NCI-H2196 treated with DMSO at 0.1 percent for 48 hours (cell line): ENCODE data around the gene NRG3.

Experiments
- DNase-seq: peaks from one replicate; lab custom pipeline; 2025; ENCODE audit not compliant: unreplicated experiment; lab: John Stamatoyannopoulos, UW

Gene NRG3

GRCh38 chr10:82208726-82209125 lies 333.7 kb downstream of the NRG3 start:
- DNase-seq, result no peak

- no peak for DNase-seq
These were observed 335.3 kb downstream of the NRG3 start for GRCh38 chr10:82210331-82210730.

- DNase-seq, result no peak
These were observed 336.4 kb downstream of the NRG3 start for GRCh38 chr10:82211346-82211745.

- DNase-seq, result no peak
These were observed 337.8 kb downstream of the NRG3 start for GRCh38 chr10:82212753-82213152.

- DNase-seq, result no peak
These were observed 338.8 kb downstream of the NRG3 start for GRCh38 chr10:82213784-82214183.

GRCh38 chr10:82221056-82221455 lies 346.1 kb downstream of the NRG3 start:
- DNase-seq, result no peak

- DNase-seq, result no peak
These were observed 346.7 kb downstream of the NRG3 start for GRCh38 chr10:82221601-82222149.

DNA sequence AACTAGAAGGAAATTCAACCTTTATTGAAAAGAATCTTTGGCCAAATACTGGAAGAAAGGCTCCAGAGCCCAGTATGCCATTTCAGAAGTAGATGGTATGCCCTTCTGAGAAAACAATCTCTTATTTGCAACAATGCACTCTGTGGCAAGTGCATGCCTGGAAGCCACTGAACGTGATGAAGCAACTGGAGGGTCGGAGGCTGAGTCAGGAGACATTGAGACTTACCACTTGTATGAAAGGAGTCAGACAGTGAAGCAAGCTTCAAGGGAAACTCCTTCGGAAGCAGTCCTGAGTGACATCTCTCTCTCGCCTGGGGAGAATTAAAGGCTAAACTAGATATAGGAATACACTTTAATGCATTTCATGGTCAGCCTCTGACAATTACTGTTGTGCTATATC lies 353.7 kb downstream of the NRG3 start:
- no peak for DNase-seq

- no peak for DNase-seq
These were observed 359.2 kb downstream of the NRG3 start for GRCh38 chr10:82234173-82234572.

GRCh38 chr10:82236084-82236731 lies 361.2 kb downstream of the NRG3 start:
- DNase-seq, result no peak

DNA sequence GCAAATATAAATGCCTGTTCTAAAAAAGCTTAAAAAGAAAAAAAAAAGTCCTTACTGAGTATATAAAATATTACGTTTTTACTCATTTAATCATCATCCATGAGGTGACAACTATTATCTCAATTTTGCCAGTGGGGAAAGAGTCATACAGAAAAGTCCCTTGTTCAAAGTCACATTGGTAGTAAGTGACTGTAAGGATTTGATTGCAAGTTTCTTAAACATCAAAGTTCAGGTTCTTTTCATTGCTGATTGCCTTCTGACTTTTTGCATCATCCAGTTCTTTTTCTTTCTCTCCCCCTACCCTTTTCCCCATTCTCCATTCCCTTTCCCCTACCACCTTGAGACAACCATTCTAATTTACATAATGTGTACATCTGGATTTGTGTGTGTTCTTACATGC lies 363.3 kb downstream of the NRG3 start:
- DNase-seq, result no peak

- DNase-seq, result no peak
These were observed 365.4 kb downstream of the NRG3 start for GRCh38 chr10:82240408-82240807.

DNA sequence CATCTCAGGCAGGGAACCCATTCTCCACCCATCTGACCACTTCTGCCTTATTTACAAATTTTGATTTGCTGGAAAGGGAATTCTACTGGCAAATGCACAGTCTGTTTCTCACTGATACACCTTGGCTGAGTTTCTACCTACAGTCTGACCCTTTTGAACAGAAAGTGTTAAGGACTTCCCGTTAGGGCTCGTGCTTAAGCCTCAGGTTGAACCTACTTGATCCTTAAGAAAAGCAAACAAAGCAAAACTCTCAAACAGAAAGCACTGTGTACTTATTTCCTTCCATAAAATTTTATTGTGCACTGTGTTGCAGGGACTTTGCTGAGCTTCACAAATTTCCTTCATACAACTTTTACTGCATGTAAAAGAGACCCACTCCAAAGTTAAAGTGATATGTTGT lies 367.8 kb downstream of the NRG3 start:
- no peak for DNase-seq

GRCh38 chr10:82245157-82245556 lies 370.2 kb downstream of the NRG3 start:
- DNase-seq, result no peak

- DNase-seq, result no peak
These were observed 371.0 kb downstream of the NRG3 start for GRCh38 chr10:82245906-82246560.

GRCh38 chr10:82249141-82249540 lies 374.1 kb downstream of the NRG3 start:
- no peak for DNase-seq

- DNase-seq, result no peak
These were observed 376.4 kb downstream of the NRG3 start for GRCh38 chr10:82251222-82251906.

GRCh38 chr10:82252081-82252480 lies 377.1 kb downstream of the NRG3 start:
- no peak for DNase-seq

GRCh38 chr10:82254237-82254636 lies 379.2 kb downstream of the NRG3 start:
- DNase-seq, result no peak

- no peak for DNase-seq
These were observed 381.3 kb downstream of the NRG3 start for GRCh38 chr10:82256275-82256674.

- no peak for DNase-seq
These were observed 391.4 kb downstream of the NRG3 start for GRCh38 chr10:82266438-82266837.

- DNase-seq, result no peak
These were observed 392.0 kb downstream of the NRG3 start for GRCh38 chr10:82267014-82267413.
